Naive thymus-derived CD4-positive, alpha-beta T cell (primary cell): ENCODE data around the gene PANK4. TPM values are rescaled to one million over a fixed set of nuclear protein-coding genes. Genes with fewer than 3 reads are reported as not detected.
"Not testable (repeated sequence)": the region's sequence is repeated elsewhere in the genome, so short reads cannot be mapped to it uniquely, and the experiment has no call there.

Experiments used
- ATAC-seq: fragments of 150-1000 bp; cut with Tn5 transposase; 2 replicates; pipeline ENCODE4 v1.10.0; 2021; ENCODE audit warnings: mild to moderate bottlenecking, moderate library complexity
- CTCF ChIA-PET: fragments of 350-600 bp; sonication (Branson Sonifier 250); formaldehyde crosslinking; loops from one replicate; lab custom pipeline; 2021; ENCODE audit warnings: antibody characterized with exemption; lab: Charles Lee
- POLR2A ChIA-PET: fragments of 350-600 bp; sonication (Branson Sonifier 250); formaldehyde crosslinking; loops from one replicate; lab custom pipeline; 2021; ENCODE audit warnings: antibody characterized with exemption, inconsistent platforms; lab: Charles Lee
- DNase-seq, 9 donors: peaks; one replicate each; pipeline versions ENCODE4 v3.0.0 to v3.0.0-alpha.2; 2020 to 2022; ENCODE audit warnings: mixed read lengths in 1 of 9
- H3K27ac ChIP-seq: one replicate; pipeline ENCODE4 v1.7.0; 2013; ENCODE audit warnings: mild to moderate bottlenecking, low read depth, low read length, moderate library complexity
- H3K27me3 ChIP-seq, 2 donors: one replicate each; pipeline ENCODE4 v1.7.0; 2013; ENCODE audit warnings: low read length in 2 of 2, mild to moderate bottlenecking in 2 of 2, moderate library complexity in 2 of 2; ENCODE audit not compliant: control insufficient read depth in 2 of 2, insufficient read depth in 2 of 2
- H3K36me3 ChIP-seq, 3 experiments: 1 replicate in 2 of 3; 2 replicates in 1 of 3; pipeline ENCODE4 v1.7.0; 2013; ENCODE audit warnings: low read length in 3 of 3, mild to moderate bottlenecking in 3 of 3, moderate library complexity in 1 of 3; ENCODE audit not compliant: insufficient read depth in 3 of 3, control insufficient read depth in 2 of 3
- H3K4me1 ChIP-seq, 2 donors: one replicate each; pipeline ENCODE4 v1.7.0; 2013; ENCODE audit warnings: low read length in 2 of 2, mild to moderate bottlenecking in 2 of 2, moderate library complexity in 1 of 2; ENCODE audit not compliant: control insufficient read depth in 2 of 2, insufficient read depth in 2 of 2
- H3K4me3 ChIP-seq: 2 replicates; pipeline ENCODE4 v1.7.0; 2013; ENCODE audit warnings: mild to moderate bottlenecking, low read length
- H3K9me3 ChIP-seq, 3 experiments: 1 replicate in 2 of 3; 2 replicates in 1 of 3; pipeline ENCODE4 v1.7.0; 2013; ENCODE audit warnings: low read length in 3 of 3; ENCODE audit not compliant: control insufficient read depth in 2 of 3
- H3K27ac Mint-ChIP-seq, 9 donors: one replicate each; pipeline ENCODE4 v1.8.0; 2020 to 2022; ENCODE audit warnings: mixed read lengths in 9 of 9, mild to moderate bottlenecking in 8 of 9, moderate library complexity in 5 of 9, inconsistent platforms in 2 of 9
- H3K27me3 Mint-ChIP-seq, 5 donors: one replicate each; pipeline ENCODE4 v1.8.0; 2021 to 2022; ENCODE audit warnings: mixed read lengths in 5 of 5, mild to moderate bottlenecking in 1 of 5
- H3K36me3 Mint-ChIP-seq, 5 donors: one replicate each; pipeline ENCODE4 v1.8.0; 2020 to 2022; ENCODE audit warnings: mixed read lengths in 5 of 5, mild to moderate bottlenecking in 3 of 5, inconsistent platforms in 1 of 5
- H3K4me1 Mint-ChIP-seq, 7 donors: one replicate each; pipeline ENCODE4 v1.8.0; 2020 to 2022; ENCODE audit warnings: mixed read lengths in 7 of 7, mild to moderate bottlenecking in 3 of 7, inconsistent platforms in 1 of 7
- H3K4me3 Mint-ChIP-seq, 10 donors: one replicate each; pipeline ENCODE4 v1.8.0; 2020 to 2022; ENCODE audit warnings: mild to moderate bottlenecking in 10 of 10, mixed read lengths in 10 of 10, moderate library complexity in 6 of 10, inconsistent platforms in 2 of 10
- H3K9me3 Mint-ChIP-seq, 11 donors: one replicate each; pipeline ENCODE4 v1.8.0; 2020 to 2022; ENCODE audit warnings: mixed read lengths in 11 of 11, mild to moderate bottlenecking in 4 of 11, inconsistent platforms in 1 of 11, moderate library complexity in 1 of 11
- intact Hi-C, 2 donors: fragments of 100-400 bp; cut with micrococcal nuclease; formaldehyde crosslinking; loops; one replicate each; pipeline ENCODE4 v1.15.1; 2023
- polyA plus RNA-seq, 2 donors: library from polyadenylated mRNA; unstranded; fragments of 300-500 nt; fragmentation: Illumina TruSeq; gene quantifications; one replicate each; pipeline ENCODE4 v1.2.3, GENCODE V29; 2021
- total RNA-seq, 6 experiments: library from RNA in 5 of 6; stranded (reverse) in 5 of 6; gene quantifications; 1 replicate in 5 of 6; 2 replicates in 1 of 6; pipeline ENCODE4 v1.2.3 and lab custom pipeline; 2021 to 2026

PANK4 gene
- total and polyA plus RNA-seq, 7 experiments from 2014 or later: 12.7 to 91.2 (median 64.4) TPM

DNA sequence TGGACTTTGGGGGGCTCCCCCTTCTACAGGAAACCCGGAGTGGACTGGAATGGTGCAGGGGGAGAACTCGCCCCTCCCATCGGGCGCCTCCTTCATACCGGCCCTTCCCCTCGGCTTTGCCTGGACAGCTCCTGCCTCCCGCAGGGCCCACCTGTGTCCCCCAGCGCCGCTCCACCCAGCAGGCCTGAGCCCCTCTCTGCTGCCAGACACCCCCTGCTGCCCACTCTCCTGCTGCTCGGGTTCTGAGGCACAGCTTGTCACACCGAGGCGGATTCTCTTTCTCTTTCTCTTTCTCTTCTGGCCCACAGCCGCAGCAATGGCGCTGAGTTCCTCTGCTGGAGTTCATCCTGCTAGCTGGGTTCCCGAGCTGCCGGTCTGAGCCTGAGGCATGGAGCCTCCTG is 29.9 kb upstream of the PANK4 start, which contains the start of gene TNFRSF14:
TSS of gene TNFRSF14 (plus strand) at position 95 of the 401 bp plus-strand sequence. CDS start at position 389, 294 bp downstream.
- peaks cover 0 to 45% (median 0%) of the 10 kb centered on the region in 3 experiments for H3K36me3 ChIP-seq
- Mint-ChIP-seq H3K4me1 (peaks cover 12 to 42% (median 36%) of the 10 kb centered on the region in 7 donors), H3K4me3 (peak within 1 kb of the TSS; percentile 89 to 100 (median 99)), H3K9me3 (peaks cover 0 to 1% (median 0%) of the 10 kb centered on the region in 11 donors), H3K27ac (peak within 1 kb of the TSS; percentile 89 to 99 (median 99)), H3K27me3 (no peaks in the 10 kb centered on the region), H3K36me3 (peaks cover 0 to 16% (median 0%) of the 10 kb centered on the region in 5 donors)
- intact Hi-C loops: loop anchor here (1.0 kb wide), 4 partner anchors 8 to 87 kb away; no protein-coding TSS in a partner anchor
- H3K27ac ChIP-seq: peak within 1 kb of the TSS; percentile 93
- CTCF ChIA-PET: interaction anchor here (0.7 to 3.0 kb wide), 13 partner anchors 9 to 366 kb away, joined by 3 to 28 read pairs (median 5); partner anchors contain the start of gene PEX10
- peak within 1 kb of the TSS; percentile 83 for H3K4me3 ChIP-seq
- no peaks in the 10 kb centered on the region for H3K9me3 ChIP-seq
- ATAC-seq: peak; percentile 76
- peak; percentile 47 to 82 (median 75) for DNase-seq
- peaks cover 25 to 28% of the 10 kb centered on the region in 2 donors for H3K4me1 ChIP-seq
- POLR2A ChIA-PET: interaction anchor here (0.7 to 9.5 kb wide), 13 partner anchors 8 to 361 kb away, joined by 3 to 253 read pairs (median 6); partner anchors contain the start of genes FAAP20, MORN1, PANK4 and PRXL2B
- H3K27me3 ChIP-seq: no peaks in the 10 kb centered on the region

GRCh38 chr1:2555634-2556276 is 29.4 kb upstream of the PANK4 start:
- Mint-ChIP-seq H3K27ac (peak overlapping the region; percentile 89 to 99 (median 99)), H3K9me3 (peaks cover 0 to 1% (median 0%) of the 10 kb centered on the region in 11 donors), H3K4me1 (peaks cover 9 to 41% (median 34%) of the 10 kb centered on the region in 7 donors), H3K36me3 (peaks cover 0 to 14% (median 0%) of the 10 kb centered on the region in 5 donors), H3K27me3 (no peaks in the 10 kb centered on the region), H3K4me3 (peak overlapping the region; percentile 89 to 100 (median 99))
- no peaks in the 10 kb centered on the region for H3K9me3 ChIP-seq
- intact Hi-C loops: loop anchor here (1.0 kb wide), 5 partner anchors 7 to 285 kb away; no protein-coding TSS in a partner anchor
- peak overlapping the region; percentile 83 for H3K4me3 ChIP-seq
- H3K4me1 ChIP-seq: peaks cover 25 to 28% of the 10 kb centered on the region in 2 donors
- DNase-seq (peak; percentile 47 to 79 (median 55)), ATAC-seq (peak; percentile 72)
- H3K36me3 ChIP-seq: peaks cover 0 to 40% (median 0%) of the 10 kb centered on the region in 3 experiments
- POLR2A ChIA-PET: interaction anchor here (0.7 to 9.5 kb wide), 14 partner anchors 8 to 998 kb away, joined by 3 to 253 read pairs (median 6); partner anchors contain the start of genes FAAP20, MORN1, PANK4 and PRXL2B
- peak overlapping the region; percentile 93 for H3K27ac ChIP-seq
- H3K27me3 ChIP-seq: no peaks in the 10 kb centered on the region
- CTCF ChIA-PET: interaction anchor here (0.6 to 3.0 kb wide), 14 partner anchors 8 to 366 kb away, joined by 3 to 28 read pairs (median 4); partner anchors contain the start of gene PEX10

DNA sequence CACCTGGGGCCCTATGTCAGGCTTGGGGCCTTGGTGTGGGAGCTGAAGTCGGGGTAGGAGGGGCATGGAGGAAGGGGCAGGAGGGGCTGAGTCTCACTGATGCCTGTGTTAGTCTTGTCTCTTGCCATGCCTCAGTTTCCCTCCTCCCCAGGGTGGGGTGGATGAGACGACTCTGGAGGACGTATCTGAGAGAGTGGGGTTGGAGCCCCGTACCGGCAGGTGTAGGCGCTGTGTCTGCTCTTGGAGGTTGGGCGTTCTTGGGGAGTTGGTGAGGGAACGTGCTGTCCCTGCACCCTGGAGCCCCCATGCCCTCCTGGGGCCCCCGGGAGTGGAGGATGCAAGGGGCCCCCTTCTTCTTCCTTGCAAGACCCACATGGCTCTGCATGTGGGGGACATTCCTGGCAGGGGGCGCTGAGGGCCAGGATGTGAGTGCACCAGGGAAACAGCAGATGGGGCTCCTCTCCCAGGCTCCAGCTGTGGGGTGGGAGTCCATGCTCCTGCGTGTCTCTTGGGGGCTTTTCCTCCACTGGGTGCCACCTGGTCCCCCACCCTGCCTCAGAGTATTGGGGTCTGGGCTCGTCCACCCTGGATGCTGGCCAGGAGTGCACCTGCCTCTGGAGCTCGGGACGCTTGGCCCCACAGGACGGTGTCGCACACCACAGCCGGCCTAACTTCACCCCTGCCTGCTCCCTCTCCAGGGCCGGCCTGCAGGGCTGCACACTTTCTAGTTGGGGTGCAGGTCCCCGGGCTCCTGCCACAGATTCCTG is 28.4 kb upstream of the PANK4 start:
- peak in 8 of 9 donors; percentile 50 to 72 (median 58) for DNase-seq
- H3K4me1 Mint-ChIP-seq: peaks cover 9 to 41% (median 35%) of the 10 kb centered on the region in 7 donors
- H3K27me3 Mint-ChIP-seq: no peaks in the 10 kb centered on the region
- ChIA-PET POLR2A (interaction anchor here (2.0 to 9.5 kb wide), 2 partner anchors 27 to 163 kb away, joined by 6 to 253 read pairs; partner anchors contain the start of genes MORN1, PRXL2B and RER1), CTCF (interaction anchor here (1.0 to 3.0 kb wide), 5 partner anchors 23 to 140 kb away, joined by 3 to 28 read pairs (median 6); no protein-coding TSS in a partner anchor)
- peak overlapping the region; percentile 40 to 100 (median 95) for H3K4me3 Mint-ChIP-seq
- peaks cover 0 to 15% (median 0%) of the 10 kb centered on the region in 5 donors for H3K36me3 Mint-ChIP-seq
- peak overlapping the region; percentile 39 for H3K4me3 ChIP-seq
- H3K9me3 ChIP-seq: no peaks in the 10 kb centered on the region
- peaks cover 0 to 1% (median 0%) of the 10 kb centered on the region in 11 donors for H3K9me3 Mint-ChIP-seq
- ATAC-seq: peak; percentile 43
- peaks cover 25 to 28% of the 10 kb centered on the region in 2 donors for H3K4me1 ChIP-seq
- peak overlapping the region in 8 of 9 donors; percentile 85 to 99 (median 97) for H3K27ac Mint-ChIP-seq
- peak overlapping the region; percentile 93 for H3K27ac ChIP-seq
- no peaks in the 10 kb centered on the region for H3K27me3 ChIP-seq
- peaks cover 0 to 31% (median 0%) of the 10 kb centered on the region in 3 experiments for H3K36me3 ChIP-seq
- intact Hi-C loops: loop anchor here (1.0 kb wide), 2 partner anchors 30 to 285 kb away; no protein-coding TSS in a partner anchor

GRCh38 chr1:2553871-2554620 is 27.6 kb upstream of the PANK4 start:
- intact Hi-C loops: no loop called here
- ATAC-seq (no peak), DNase-seq (no peak)
- ChIA-PET POLR2A (interaction anchor here (9.5 kb wide), 1 partner anchor 28 kb away, joined by 253 read pairs; the partner anchor contains the start of gene PRXL2B), CTCF (interaction anchor here (1.0 to 3.0 kb wide), 5 partner anchors 24 to 139 kb away, joined by 3 to 28 read pairs (median 6); no protein-coding TSS in a partner anchor)
- Mint-ChIP-seq H3K27ac (peak overlapping the region in 7 of 9 donors; percentile 89 to 99 (median 97)), H3K36me3 (peaks cover 0 to 16% (median 0%) of the 10 kb centered on the region in 5 donors), H3K27me3 (no peaks in the 10 kb centered on the region), H3K4me1 (peaks cover 9 to 46% (median 37%) of the 10 kb centered on the region in 7 donors), H3K4me3 (peak overlapping the region in 5 of 10 donors; percentile 81 to 99 (median 98)), H3K9me3 (peaks cover 0 to 1% (median 0%) of the 10 kb centered on the region in 11 donors)
- no peak overlapping the region for H3K4me3 ChIP-seq
- no peaks in the 10 kb centered on the region for H3K9me3 ChIP-seq
- H3K27ac ChIP-seq: peak overlapping the region; percentile 93
- peaks cover 30 to 34% of the 10 kb centered on the region in 2 donors for H3K4me1 ChIP-seq
- H3K27me3 ChIP-seq: no peaks in the 10 kb centered on the region
- peaks cover 0 to 23% (median 0%) of the 10 kb centered on the region in 3 experiments for H3K36me3 ChIP-seq

DNA sequence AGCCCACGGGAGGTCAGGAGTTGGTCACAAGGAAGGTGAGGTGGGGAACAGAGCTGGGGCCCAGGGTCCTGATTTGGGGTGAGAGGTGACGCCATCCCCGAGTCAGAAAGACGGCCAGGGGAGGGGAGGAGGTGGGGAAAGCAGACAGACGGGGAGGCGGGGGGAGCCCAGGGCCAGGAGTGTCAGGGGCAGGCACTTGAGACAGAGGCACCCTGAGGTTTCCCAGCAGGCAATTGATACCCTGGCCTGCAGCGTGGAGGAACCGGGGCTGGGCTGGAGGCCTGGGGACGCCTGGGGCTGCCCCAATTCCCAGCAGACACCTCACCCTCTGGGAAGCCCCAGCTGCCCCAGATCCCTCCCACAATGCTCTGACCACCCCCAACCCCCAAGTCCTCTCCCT is 26.7 kb upstream of the PANK4 start:
- H3K27ac Mint-ChIP-seq, H3K27me3 Mint-ChIP-seq, H3K4me3 ChIP-seq, H3K27me3 ChIP-seq, H3K9me3 Mint-ChIP-seq, POLR2A ChIA-PET, H3K9me3 ChIP-seq, CTCF ChIA-PET, intact Hi-C loops, H3K27ac ChIP-seq, DNase-seq, ATAC-seq, H3K4me3 Mint-ChIP-seq: not testable (repeated sequence)
- Mint-ChIP-seq H3K4me1 (peaks cover 5 to 45% (median 38%) of the 10 kb centered on the region in 7 donors), H3K36me3 (peaks cover 0 to 13% (median 0%) of the 10 kb centered on the region in 5 donors)
- Histone ChIP-seq H3K4me1 (peaks cover 31 to 34% of the 10 kb centered on the region in 2 donors), H3K36me3 (peaks cover 0 to 13% (median 0%) of the 10 kb centered on the region in 3 experiments)
